Transverse colon (tissue), 4 donors: Measurements from ENCODE around the gene BRAT1. TPM values are rescaled to one million over a fixed set of nuclear protein-coding genes. Genes with fewer than 3 reads are reported as not detected.

Experiments
- DNase-seq: peaks from one replicate; pipeline ENCODE4 v3.0.0-alpha.2; 2019
- H3K27ac ChIP-seq, 4 donors: fragments of 200-600 bp; sonication (generic); 2 replicates each; pipeline ENCODE4 v1.5.1; 2016 to 2018; ENCODE audit warnings: inconsistent platforms in 4 of 4
- H3K27me3 ChIP-seq: fragments of 200-600 bp; sonication (generic); 2 replicates; pipeline ENCODE4 v1.5.1; 2017; ENCODE audit warnings: inconsistent platforms
- H3K36me3 ChIP-seq, 4 donors: fragments of 200-600 bp; sonication (generic); 2 replicates each; pipeline ENCODE4 v1.5.1; 2017 to 2019; ENCODE audit warnings: inconsistent platforms in 4 of 4
- H3K4me1 ChIP-seq, 4 donors: fragments of 200-600 bp; sonication (generic); 2 replicates each; pipeline ENCODE4 v1.5.1; 2017 to 2020; ENCODE audit warnings: inconsistent platforms in 4 of 4
- H3K4me3 ChIP-seq, 4 donors: fragments of 200-600 bp; sonication (generic); 1 replicate in 1 of 4; 2 replicates in 3 of 4; pipeline versions ENCODE4 v1.5.1 to v1.6.1; 2017 to 2019; ENCODE audit warnings: inconsistent platforms in 4 of 4
- H3K9me3 ChIP-seq, 2 donors: fragments of 200-600 bp; sonication (generic); 2 replicates each; pipeline ENCODE4 v1.5.1; 2017 to 2019; ENCODE audit warnings: inconsistent platforms in 2 of 2
- EP300 ChIP-seq: sonication (generic); formaldehyde crosslinking; IDR thresholded peaks from one replicate; pipeline ENCODE4 v1.6.1; 2017; ENCODE audit warnings: antibody characterized with exemption, low read depth
- POLR2A ChIP-seq: fragments of 450-650 bp; IDR thresholded peaks from one replicate; pipeline ENCODE4 v1.6.1; 2016; ENCODE audit warnings: antibody characterized with exemption, mild to moderate bottlenecking, moderate library complexity
- POLR2AphosphoS5 ChIP-seq, 3 donors: sonication (generic); formaldehyde crosslinking; IDR thresholded peaks; one replicate each; pipeline ENCODE4 v1.6.1; 2016; ENCODE audit warnings: antibody characterized with exemption in 3 of 3
- WGBS, 2 donors: methylation state at CpG; one replicate each; pipeline ENCODE4 v1.1.5; 2018; ENCODE audit warnings: low coverage in 1 of 2; 5-methylcytosine and 5-hydroxymethylcytosine counted together
- in situ Hi-C, 4 donors: fragments of 200-750 bp; cut with MboI; loops; one replicate each; pipeline versions ENCODE4 v1.15.0 to v1.15.1; 2017; ENCODE audit warnings: low sequenced_read_pairs in 3 of 4, low pct_ligation_motif_present in 1 of 4, low pct_unique_long_range_greater_than_20kb in 1 of 4
- intact Hi-C: fragments of 100-400 bp; cut with DNase I; formaldehyde crosslinking; loops from one replicate; pipeline ENCODE4 v1.15.1; 2023; ENCODE audit warnings: low total_unique reads
- total RNA-seq, 4 donors: library from RNA; depleted of rRNA; stranded (reverse); fragments of >200 nt; gene quantifications; one replicate each; pipeline ENCODE4 v1.1.0, GENCODE V29; 2016
- TF ChIP-seq, protein P1 (sequence below), 5 experiments: fragments of 200-600 bp in 3 of 5; fragments of 450-650 bp in 2 of 5; sonication (generic) in 3 of 5; IDR thresholded peaks; 1 replicate in 2 of 5; 2 replicates in 3 of 5; pipeline ENCODE4 v1.5.1; 2016 to 2017; ENCODE audit warnings: antibody characterized with exemption in 5 of 5, inconsistent platforms in 3 of 5, mild to moderate bottlenecking in 2 of 5, moderate library complexity in 1 of 5

The BRAT1 gene
- total RNA-seq, 4 donors from 2014 or later, result 31.7 to 120 (median 40.4) TPM

DNA sequence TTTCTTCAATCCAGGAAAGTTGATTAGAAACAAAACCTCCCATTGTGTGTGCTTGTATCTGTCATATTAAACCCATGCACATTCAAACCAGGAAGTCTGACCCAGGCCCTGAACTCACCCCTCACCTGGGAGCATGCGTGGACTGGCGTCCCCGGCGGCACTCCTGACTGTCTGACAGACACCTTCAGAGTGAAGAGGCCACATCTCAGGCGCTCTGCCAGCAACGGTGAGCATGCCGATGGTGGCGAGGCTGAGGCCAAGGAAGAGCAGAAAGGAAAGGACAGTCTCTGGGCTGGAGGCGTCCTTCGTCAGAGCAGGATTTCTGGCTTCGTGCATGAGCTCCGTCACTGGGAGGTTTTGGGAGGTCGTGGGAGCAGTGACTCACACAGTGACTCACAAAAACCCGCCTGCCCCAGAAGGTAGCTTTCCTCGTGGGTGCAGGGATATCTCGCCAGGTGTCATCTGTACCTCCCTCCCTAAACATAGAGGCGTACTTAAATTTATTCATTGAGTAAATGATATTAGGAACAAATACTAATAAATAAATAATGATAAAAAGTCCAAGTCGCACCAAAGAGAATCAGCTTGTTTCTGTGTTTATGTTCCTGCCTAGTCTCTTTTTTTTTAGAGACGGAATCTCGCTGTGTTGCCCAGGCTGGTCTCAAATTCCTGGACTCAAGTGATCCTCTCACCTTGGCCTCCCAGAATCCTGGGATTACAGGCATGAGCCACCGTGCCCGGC lies 16.9 kb upstream of the BRAT1 start:
- 73 to 82% methylated on average over 6 to 22 of the region's 22 CpGs for WGBS, 2 donors
- intact Hi-C loops (no loop called here), in situ Hi-C loops (no loop called here)
- DNase-seq, result no peak
- no peak overlapping the region for H3K27ac ChIP-seq
- H3K4me3 ChIP-seq, result no peak overlapping the region
- TF ChIP-seq POLR2A, result no peak
- TF ChIP-seq, protein P1, sequence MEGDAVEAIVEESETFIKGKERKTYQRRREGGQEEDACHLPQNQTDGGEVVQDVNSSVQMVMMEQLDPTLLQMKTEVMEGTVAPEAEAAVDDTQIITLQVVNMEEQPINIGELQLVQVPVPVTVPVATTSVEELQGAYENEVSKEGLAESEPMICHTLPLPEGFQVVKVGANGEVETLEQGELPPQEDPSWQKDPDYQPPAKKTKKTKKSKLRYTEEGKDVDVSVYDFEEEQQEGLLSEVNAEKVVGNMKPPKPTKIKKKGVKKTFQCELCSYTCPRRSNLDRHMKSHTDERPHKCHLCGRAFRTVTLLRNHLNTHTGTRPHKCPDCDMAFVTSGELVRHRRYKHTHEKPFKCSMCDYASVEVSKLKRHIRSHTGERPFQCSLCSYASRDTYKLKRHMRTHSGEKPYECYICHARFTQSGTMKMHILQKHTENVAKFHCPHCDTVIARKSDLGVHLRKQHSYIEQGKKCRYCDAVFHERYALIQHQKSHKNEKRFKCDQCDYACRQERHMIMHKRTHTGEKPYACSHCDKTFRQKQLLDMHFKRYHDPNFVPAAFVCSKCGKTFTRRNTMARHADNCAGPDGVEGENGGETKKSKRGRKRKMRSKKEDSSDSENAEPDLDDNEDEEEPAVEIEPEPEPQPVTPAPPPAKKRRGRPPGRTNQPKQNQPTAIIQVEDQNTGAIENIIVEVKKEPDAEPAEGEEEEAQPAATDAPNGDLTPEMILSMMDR (IDR thresholded peaks at IDR 0.05), result no peak
- no peak for TF ChIP-seq EP300
- TF ChIP-seq POLR2AphosphoS5 (IDR thresholded peaks at IDR 0.05), result no peak
- no peaks in the 10 kb centered on the region for H3K27me3 ChIP-seq
- no peaks in the 10 kb centered on the region for H3K9me3 ChIP-seq
- H3K4me1 ChIP-seq, result peaks cover 0 to 2% (median 0%) of the 10 kb centered on the region in 4 donors
- peaks cover 0 to 15% (median 3%) of the 10 kb centered on the region in 4 donors for H3K36me3 ChIP-seq

- intact Hi-C loops (no loop called here), in situ Hi-C loops (no loop called here)
- H3K27me3 ChIP-seq, result no peaks in the 10 kb centered on the region
- H3K27ac ChIP-seq, result no peak overlapping the region
- peaks cover 0 to 15% (median 3%) of the 10 kb centered on the region in 4 donors for H3K36me3 ChIP-seq
- no peak overlapping the region for H3K4me3 ChIP-seq
- H3K4me1 ChIP-seq, result peaks cover 0 to 9% (median 0%) of the 10 kb centered on the region in 4 donors
- no peaks in the 10 kb centered on the region for H3K9me3 ChIP-seq
- TF ChIP-seq, protein P1 (IDR thresholded peaks at IDR 0.05), result no peak
- TF ChIP-seq EP300 (no peak), POLR2AphosphoS5 (IDR thresholded peaks at IDR 0.05) (no peak), POLR2A (no peak)
- 80 to 95% methylated on average over 2 to 15 of the region's 15 CpGs for WGBS, 2 donors
- DNase-seq, result no peak
These were observed 16.1 kb upstream of the BRAT1 start for GRCh38 chr7:2571409-2571808.

- Histone ChIP-seq H3K27ac (no peak overlapping the region), H3K9me3 (no peaks in the 10 kb centered on the region), H3K4me3 (no peak overlapping the region), H3K36me3 (peaks cover 0 to 15% (median 3%) of the 10 kb centered on the region in 4 donors), H3K27me3 (no peaks in the 10 kb centered on the region), H3K4me1 (peaks cover 0 to 15% (median 0%) of the 10 kb centered on the region in 4 donors)
- WGBS, 2 donors, result 85 to 100% methylated on average over 4 to 16 of the region's 16 CpGs
- no peak for DNase-seq
- no peak for TF ChIP-seq POLR2A
- no peak for TF ChIP-seq EP300
- TF ChIP-seq, protein P1 (IDR thresholded peaks at IDR 0.05), result no peak
- no peak for TF ChIP-seq POLR2AphosphoS5 (IDR thresholded peaks at IDR 0.05)
- in situ Hi-C loops (no loop called here), intact Hi-C loops (no loop called here)
These were observed 14.7 kb upstream of the BRAT1 start for GRCh38 chr7:2570021-2570420.

GRCh38 chr7:2569421-2569820 lies 14.1 kb upstream of the BRAT1 start:
- TF ChIP-seq POLR2AphosphoS5 (IDR thresholded peaks at IDR 0.05), result no peak
- TF ChIP-seq, protein P1 (IDR thresholded peaks at IDR 0.05), result no peak
- no peak for TF ChIP-seq EP300
- TF ChIP-seq POLR2A, result no peak
- 96 to 97% methylated on average over 3 to 14 of the region's 14 CpGs for WGBS, 2 donors
- DNase-seq, result no peak
- no peak overlapping the region for H3K4me3 ChIP-seq
- in situ Hi-C loops, result no loop called here
- no peaks in the 10 kb centered on the region for H3K9me3 ChIP-seq
- H3K27me3 ChIP-seq, result no peaks in the 10 kb centered on the region
- no peak overlapping the region for H3K27ac ChIP-seq
- intact Hi-C loops, result no loop called here
- H3K4me1 ChIP-seq, result peaks cover 0 to 20% (median 0%) of the 10 kb centered on the region in 4 donors
- H3K36me3 ChIP-seq, result peaks cover 0 to 12% (median 3%) of the 10 kb centered on the region in 4 donors
